ENCODE results near the gene ACY1. TPM values are rescaled to one million over a fixed set of nuclear protein-coding genes. Genes with fewer than 3 reads are reported as not detected.

Gene ACY1
- total RNA-seq, 4 donors from 2014 or later: 165 to 426 (median 250) TPM

DNA sequence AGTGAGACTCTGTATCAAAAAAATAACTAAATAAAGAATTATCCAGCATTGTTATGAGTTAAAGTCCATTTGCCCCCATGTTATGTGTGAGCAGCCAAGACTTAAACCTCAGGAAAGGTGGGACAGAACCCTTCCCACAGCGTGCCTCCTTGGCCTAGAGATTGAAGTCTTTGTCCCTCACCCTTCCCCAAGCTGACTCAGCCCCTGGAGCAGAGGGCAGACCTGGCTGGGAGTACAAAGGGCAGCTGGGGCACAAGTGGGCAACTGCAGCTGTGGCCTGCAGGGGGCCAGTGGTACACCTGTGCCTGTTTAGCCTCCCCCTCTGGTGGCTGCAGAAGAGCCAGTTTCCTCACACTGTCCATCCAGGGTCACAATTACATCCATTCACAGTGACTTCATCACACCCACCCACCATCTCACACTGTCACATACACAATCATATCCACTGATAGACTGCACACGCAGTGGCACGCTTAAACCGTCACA is 940 bp upstream of the ACY1 start:
- in situ Hi-C loops (cut with MboI; ENCODE audit: low pct_ligation_motif_present in 1 of 4, low pct_unique_long_range_greater_than_20kb in 1 of 4, low sequenced_read_pairs in 3 of 4) (no loop called here), intact Hi-C loops (cut with DNase I; ENCODE audit: low total_unique reads) (no loop called here)
- Histone ChIP-seq H3K36me3 (no peaks in the 10 kb centered on the region), H3K9me3 (no peaks in the 10 kb centered on the region), H3K27ac (peak overlapping the region; percentile 89 to 99 (median 96)), H3K27me3 (no peaks in the 10 kb centered on the region), H3K4me3 (peak overlapping the region; percentile 33 to 61 (median 50)), H3K4me1 (peaks cover 18 to 48% (median 35%) of the 10 kb centered on the region in 4 donors)
- TF ChIP-seq POLR2A (IDR thresholded peaks at IDR 0.05): no peak
- TF ChIP-seq, protein P1, sequence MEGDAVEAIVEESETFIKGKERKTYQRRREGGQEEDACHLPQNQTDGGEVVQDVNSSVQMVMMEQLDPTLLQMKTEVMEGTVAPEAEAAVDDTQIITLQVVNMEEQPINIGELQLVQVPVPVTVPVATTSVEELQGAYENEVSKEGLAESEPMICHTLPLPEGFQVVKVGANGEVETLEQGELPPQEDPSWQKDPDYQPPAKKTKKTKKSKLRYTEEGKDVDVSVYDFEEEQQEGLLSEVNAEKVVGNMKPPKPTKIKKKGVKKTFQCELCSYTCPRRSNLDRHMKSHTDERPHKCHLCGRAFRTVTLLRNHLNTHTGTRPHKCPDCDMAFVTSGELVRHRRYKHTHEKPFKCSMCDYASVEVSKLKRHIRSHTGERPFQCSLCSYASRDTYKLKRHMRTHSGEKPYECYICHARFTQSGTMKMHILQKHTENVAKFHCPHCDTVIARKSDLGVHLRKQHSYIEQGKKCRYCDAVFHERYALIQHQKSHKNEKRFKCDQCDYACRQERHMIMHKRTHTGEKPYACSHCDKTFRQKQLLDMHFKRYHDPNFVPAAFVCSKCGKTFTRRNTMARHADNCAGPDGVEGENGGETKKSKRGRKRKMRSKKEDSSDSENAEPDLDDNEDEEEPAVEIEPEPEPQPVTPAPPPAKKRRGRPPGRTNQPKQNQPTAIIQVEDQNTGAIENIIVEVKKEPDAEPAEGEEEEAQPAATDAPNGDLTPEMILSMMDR (IDR thresholded peaks at IDR 0.05): peak; percentile 47 to 97 (median 61)
- peak in 2 of 3 donors; percentile 53 to 72 for TF ChIP-seq POLR2AphosphoS5 (IDR thresholded peaks at IDR 0.05)
- no peak for TF ChIP-seq EP300 (IDR thresholded peaks at IDR 0.05; ENCODE audit: low read depth)
- DNase-seq: peak; percentile 83
- 7% methylated on average over 4 of the region's 4 CpGs; no CpG with 5 or more reads in 1 of the 2 donors for WGBS, 2 donors (ENCODE audit: low coverage in 1 of 2)

DNA sequence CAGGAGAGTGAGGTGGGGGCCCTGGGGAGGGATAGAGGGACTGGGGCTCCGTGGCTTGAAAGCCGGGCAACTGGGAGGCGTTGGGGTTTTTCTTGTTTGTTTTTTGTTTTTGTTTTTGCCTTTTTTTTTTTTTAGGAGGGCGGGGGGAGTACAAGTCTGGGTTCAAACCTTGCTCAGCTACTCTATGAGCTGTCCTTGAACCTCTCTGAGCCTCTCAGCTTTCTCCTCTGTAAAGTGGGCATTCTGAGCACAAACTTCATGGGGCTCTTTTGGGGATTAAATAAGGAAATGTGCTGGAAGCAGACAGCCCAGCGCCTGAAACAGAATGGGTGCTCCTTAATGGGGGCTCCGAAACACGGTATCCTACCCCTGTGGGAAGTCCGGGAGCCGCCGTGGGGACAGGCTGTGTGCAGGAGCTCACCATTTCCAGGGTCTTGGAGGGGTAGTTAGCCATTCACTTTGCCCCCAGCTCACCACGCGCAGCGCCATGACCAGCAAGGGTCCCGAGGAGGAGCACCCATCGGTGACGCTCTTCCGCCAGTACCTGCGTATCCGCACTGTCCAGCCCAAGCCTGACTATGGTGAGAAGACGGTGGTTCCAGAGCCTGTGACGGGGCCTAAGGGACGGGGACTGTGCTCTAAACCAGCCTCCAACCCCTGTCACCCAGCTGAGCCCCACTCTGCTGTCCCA is 388 bp downstream of the ACY1 start:
- H3K9me3 ChIP-seq: no peaks in the 10 kb centered on the region
- intact Hi-C loops (cut with DNase I; ENCODE audit: low total_unique reads) (no loop called here), in situ Hi-C loops (cut with MboI; ENCODE audit: low pct_ligation_motif_present in 1 of 4, low pct_unique_long_range_greater_than_20kb in 1 of 4, low sequenced_read_pairs in 3 of 4) (no loop called here)
- H3K36me3 ChIP-seq: no peaks in the 10 kb centered on the region
- no peak for DNase-seq
- 73% methylated on average over 21 of the region's 22 CpGs; no CpG with 5 or more reads in 1 of the 2 donors for WGBS, 2 donors (ENCODE audit: low coverage in 1 of 2)
- H3K4me3 ChIP-seq: peak overlapping the region; percentile 33 to 61 (median 50)
- H3K27ac ChIP-seq: peak overlapping the region; percentile 89 to 99 (median 96)
- TF ChIP-seq POLR2A (IDR thresholded peaks at IDR 0.05): no peak
- H3K27me3 ChIP-seq: no peaks in the 10 kb centered on the region
- H3K4me1 ChIP-seq: peaks cover 18 to 48% (median 35%) of the 10 kb centered on the region in 4 donors

DNA sequence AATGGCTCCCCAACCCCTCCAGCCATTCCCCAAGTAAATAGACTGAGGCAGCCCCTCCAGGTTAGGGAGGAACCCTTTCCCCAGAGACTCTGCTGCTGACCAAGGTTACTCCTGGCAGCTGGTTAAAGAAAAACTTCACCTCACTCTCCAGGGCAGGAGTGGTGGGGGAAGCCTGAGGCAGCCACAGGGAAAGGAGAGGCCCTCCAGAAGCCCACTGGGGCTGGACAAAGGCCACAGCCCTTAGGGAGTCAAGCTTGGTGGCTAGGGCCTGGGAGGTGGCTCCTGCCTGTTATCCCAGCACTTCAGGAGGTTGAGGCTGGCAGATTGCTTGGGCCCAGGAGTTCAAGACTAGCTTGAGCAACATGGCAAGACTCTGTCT is 923 bp downstream of the ACY1 start:
- DNase-seq: no peak
- H3K4me1 ChIP-seq: peaks cover 18 to 48% (median 35%) of the 10 kb centered on the region in 4 donors
- no peaks in the 10 kb centered on the region for H3K9me3 ChIP-seq
- no peaks in the 10 kb centered on the region for H3K27me3 ChIP-seq
- intact Hi-C loops (cut with DNase I; ENCODE audit: low total_unique reads): no loop called here
- in situ Hi-C loops (cut with MboI; ENCODE audit: low pct_ligation_motif_present in 1 of 4, low pct_unique_long_range_greater_than_20kb in 1 of 4, low sequenced_read_pairs in 3 of 4): no loop called here
- TF ChIP-seq POLR2AphosphoS5 (IDR thresholded peaks at IDR 0.05) (no peak), EP300 (IDR thresholded peaks at IDR 0.05; ENCODE audit: low read depth) (no peak), POLR2A (IDR thresholded peaks at IDR 0.05) (no peak)
- TF ChIP-seq, protein P1 (IDR thresholded peaks at IDR 0.05): no peak
- H3K27ac ChIP-seq: peak overlapping the region; percentile 89 to 99 (median 96)
- H3K4me3 ChIP-seq: peak overlapping the region in 1 of 4 donors; percentile 50
- H3K36me3 ChIP-seq: no peaks in the 10 kb centered on the region

DNA sequence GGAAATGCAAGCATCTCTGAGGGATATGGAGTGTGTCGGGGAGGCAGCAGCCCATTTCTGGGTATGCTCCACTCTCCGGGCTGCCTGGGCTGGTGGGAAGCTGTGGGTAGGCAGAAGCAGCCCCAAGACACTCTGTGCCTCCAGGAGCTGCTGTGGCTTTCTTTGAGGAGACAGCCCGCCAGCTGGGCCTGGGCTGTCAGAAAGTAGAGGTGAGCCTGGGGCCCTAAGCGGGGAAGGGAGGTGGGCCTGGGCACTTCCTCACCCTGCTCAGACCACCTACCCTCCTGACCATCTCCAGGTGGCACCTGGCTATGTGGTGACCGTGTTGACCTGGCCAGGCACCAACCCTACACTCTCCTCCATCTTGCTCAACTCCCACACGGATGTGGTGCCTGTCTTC is 1.7 kb downstream of the ACY1 start:
- H3K36me3 ChIP-seq: no peaks in the 10 kb centered on the region
- H3K27ac ChIP-seq: peak overlapping the region in 3 of 4 donors; percentile 13 to 93 (median 66)
- no peak for DNase-seq
- H3K4me1 ChIP-seq: peaks cover 18 to 48% (median 35%) of the 10 kb centered on the region in 4 donors
- H3K4me3 ChIP-seq: no peak overlapping the region
- in situ Hi-C loops (cut with MboI; ENCODE audit: low pct_ligation_motif_present in 1 of 4, low pct_unique_long_range_greater_than_20kb in 1 of 4, low sequenced_read_pairs in 3 of 4): no loop called here
- TF ChIP-seq, protein P1 (IDR thresholded peaks at IDR 0.05): no peak
- TF ChIP-seq EP300 (IDR thresholded peaks at IDR 0.05; ENCODE audit: low read depth): no peak
- TF ChIP-seq POLR2A (IDR thresholded peaks at IDR 0.05): no peak
- no peak for TF ChIP-seq POLR2AphosphoS5 (IDR thresholded peaks at IDR 0.05)
- no peaks in the 10 kb centered on the region for H3K27me3 ChIP-seq
- no peaks in the 10 kb centered on the region for H3K9me3 ChIP-seq
- intact Hi-C loops (cut with DNase I; ENCODE audit: low total_unique reads): no loop called here
- WGBS, 2 donors (ENCODE audit: low coverage in 1 of 2): 91% methylated on average over 6 of the region's 6 CpGs; no CpG with 5 or more reads in 1 of the 2 donors
